NCI-H524 (cell line): ENCODE measurements around the gene TRABD.

ENCODE experiments used
- DNase-seq, 2 experiments: peaks; one replicate each; lab custom pipeline; 2025; lab: John Stamatoyannopoulos, UW

The TRABD gene

DNA sequence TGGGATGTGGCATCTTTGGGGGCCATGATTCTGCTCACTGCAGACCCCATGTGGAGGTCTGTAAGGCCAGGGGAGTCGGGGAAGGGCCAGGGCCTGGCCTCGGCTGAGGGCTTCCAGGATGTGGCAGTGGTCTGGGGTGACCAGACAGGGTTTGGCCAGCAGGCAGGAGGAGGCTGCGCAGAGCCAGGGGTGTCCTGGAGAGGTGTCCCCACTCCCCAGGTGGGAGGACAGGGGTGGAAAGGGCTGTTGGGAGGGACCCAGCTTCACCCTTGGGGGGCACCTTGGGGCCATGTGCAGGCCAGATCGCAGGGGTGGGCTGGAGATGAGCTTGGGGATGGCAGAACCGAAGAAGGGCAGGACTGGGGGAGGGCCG lies 11.7 kb upstream of the TRABD start:
- no peak for DNase-seq

DNA sequence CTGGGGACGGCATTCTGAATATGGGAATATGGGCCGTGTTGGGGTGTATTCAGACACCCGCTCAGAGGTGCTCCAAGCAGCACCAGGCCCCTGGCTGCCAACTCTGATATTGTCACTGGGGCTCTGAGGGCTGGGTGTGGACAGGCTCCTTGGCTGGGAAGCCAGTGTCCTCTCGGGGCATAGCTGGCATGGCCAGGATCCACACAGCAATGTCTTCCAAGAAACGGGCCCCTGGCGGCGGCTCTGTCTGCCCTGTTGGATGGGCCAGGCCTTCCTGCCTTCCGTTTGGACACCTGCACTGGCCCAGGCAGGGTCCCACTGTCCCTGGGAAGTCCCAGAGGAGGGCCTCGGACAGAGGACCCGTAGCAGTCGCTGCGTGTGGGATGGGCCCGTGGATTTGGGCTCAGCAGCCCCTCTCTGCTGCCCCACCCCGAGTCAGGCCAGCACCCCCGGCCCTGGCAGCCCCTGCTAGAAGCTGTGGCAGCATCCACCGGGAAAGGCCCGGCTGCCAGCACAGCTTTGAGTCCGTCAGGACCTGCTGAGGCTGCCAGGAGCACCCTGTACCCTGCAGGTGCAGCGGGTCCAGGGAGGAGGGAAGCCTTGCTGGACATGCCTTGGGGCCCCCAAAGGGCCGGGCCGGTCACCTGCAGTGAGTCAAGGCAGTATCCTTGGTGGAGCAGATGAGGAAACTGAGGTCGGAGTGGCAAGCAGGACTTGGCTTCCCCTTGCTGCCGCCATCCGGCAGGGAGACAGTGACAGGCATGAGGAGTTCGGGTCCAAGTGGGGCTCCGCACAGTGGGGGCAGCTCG lies 11.1 kb upstream of the TRABD start:
- DNase-seq = no peak

DNA sequence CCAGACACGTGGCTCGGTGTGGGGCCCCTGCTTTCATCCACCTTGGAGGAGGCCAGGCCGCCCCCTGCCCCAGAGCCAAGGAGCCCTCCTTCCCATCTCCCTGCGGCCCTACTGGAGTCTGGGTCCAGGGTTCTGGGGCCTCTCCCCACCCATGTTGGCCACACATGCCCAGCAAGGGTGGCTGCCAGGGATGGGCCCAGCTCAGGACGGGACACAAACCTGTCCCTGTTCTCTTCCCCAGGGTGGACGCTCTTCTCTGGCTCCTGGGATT lies 10.6 kb upstream of the TRABD start:
- DNase-seq = no peak

DNA sequence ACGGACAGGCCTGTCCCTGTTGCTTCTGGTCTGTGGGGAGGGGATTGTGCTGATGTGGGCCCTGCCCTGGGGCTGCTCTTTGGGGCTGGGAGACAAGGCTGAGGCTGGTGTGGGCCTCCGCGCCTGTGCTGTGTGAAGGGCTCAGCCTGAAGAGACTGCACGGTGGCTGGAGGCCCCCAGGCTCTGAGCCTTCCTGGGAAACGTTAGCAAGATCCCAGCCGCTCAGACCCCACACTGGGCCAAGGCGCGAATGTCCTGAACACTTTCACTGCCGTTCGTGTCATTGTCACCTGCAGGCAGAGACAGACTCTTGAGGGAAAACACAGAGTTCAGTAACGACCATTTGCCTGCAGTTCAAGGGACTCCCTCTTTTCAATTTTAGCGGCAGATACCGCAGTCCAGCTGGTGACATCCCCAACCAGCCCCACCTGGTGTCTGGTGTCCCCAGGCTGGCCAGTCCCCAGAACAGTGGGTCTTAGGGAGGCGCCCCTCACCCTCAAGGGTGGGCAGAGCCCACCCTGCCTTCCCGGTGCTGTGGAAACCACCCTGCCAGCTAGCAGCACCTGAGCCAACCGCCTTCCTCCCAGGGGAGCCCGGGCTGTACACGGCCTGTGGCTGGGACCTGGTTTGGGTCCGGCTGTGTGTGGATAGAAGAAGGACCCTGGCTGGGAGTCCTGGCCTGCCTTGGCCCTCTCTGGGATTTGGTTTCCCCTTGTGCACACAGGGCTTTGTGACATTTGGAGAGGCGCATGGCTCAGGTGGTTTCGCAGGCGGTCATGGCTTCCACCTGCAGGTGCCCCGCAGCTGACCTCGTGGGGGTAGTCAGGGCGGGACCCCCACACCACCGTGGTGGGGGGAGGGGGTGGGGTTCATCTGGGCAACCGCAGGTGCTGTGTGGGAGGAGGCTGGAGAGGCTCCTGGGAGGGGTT lies 9.5 kb upstream of the TRABD start:
- no peak for DNase-seq

DNA sequence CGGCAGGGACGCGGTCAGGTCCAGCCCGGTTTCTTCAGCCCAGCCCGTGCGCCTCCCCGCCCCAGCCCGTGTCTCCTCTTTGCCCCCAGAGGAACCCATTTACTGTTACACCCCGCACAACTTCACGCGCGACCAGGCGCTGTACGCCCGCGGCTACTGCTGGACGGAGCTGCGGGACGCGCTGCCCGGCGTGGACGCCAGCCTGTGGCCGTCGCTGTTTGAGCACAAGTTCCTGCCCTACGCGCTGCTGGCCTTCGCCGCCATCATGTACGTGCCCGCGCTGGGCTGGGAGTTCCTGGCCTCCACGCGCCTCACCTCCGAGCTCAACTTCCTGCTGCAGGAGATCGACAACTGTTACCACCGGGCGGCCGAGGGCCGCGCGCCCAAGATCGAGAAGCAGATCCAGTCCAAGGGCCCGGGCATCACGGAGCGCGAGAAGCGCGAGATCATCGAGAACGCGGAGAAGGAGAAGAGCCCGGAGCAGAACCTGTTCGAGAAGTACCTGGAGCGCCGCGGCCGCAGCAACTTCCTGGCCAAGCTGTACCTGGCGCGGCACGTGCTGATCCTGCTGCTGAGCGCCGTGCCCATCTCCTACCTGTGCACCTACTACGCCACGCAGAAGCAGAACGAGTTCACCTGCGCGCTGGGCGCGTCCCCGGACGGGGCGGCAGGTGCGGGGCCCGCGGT lies 8.7 kb upstream of the TRABD start:
- DNase-seq = no peak

DNA sequence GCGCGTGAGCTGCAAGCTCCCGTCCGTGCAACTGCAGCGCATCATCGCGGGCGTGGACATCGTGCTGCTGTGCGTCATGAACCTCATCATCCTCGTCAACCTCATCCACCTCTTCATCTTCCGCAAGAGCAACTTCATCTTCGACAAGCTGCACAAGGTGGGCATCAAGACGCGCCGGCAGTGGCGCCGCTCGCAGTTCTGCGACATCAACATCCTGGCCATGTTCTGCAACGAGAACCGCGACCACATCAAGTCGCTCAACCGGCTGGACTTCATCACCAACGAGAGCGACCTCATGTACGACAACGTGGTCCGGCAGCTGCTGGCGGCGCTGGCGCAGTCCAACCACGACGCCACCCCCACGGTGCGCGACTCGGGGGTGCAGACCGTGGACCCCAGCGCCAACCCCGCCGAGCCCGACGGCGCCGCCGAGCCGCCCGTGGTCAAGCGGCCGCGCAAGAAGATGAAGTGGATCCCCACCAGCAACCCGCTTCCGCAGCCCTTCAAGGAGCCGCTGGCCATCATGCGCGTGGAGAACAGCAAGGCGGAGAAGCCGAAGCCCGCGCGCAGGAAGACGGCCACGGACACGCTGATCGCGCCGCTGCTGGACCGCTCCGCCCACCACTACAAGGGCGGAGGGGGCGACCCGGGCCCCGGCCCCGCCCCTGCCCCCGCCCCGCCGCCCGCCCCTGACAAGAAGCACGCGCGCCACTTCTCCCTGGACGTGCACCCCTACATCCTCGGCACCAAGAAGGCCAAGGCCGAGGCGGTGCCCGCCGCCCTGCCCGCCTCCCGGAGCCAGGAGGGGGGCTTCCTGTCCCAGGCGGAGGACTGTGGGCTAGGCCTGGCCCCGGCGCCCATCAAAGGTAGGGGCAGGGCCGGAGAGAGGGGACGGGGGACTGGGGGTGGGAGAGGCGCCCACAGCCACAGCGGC lies 7.9 kb upstream of the TRABD start:
- no peak for DNase-seq

DNA sequence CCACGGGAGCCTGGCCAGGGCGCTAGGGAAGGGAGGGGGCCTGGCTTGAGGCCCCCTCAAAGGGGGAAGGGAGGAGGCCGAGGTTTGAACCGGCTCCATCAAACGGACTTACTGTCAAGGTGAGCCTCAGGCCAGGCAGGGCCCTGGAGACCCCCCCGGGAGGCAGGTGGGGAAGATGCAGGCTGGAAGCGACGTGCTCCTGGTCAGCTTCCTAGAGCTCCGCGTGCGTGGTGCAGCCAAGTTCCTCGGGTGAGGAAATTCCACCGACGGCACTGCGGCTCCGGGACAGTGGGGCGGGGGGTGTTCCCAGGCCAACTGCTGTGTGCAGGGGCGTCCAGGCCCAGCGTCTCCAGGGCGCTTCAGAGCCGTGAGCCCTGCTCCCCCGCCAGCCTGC lies 7.2 kb upstream of the TRABD start:
- no peak for DNase-seq

DNA sequence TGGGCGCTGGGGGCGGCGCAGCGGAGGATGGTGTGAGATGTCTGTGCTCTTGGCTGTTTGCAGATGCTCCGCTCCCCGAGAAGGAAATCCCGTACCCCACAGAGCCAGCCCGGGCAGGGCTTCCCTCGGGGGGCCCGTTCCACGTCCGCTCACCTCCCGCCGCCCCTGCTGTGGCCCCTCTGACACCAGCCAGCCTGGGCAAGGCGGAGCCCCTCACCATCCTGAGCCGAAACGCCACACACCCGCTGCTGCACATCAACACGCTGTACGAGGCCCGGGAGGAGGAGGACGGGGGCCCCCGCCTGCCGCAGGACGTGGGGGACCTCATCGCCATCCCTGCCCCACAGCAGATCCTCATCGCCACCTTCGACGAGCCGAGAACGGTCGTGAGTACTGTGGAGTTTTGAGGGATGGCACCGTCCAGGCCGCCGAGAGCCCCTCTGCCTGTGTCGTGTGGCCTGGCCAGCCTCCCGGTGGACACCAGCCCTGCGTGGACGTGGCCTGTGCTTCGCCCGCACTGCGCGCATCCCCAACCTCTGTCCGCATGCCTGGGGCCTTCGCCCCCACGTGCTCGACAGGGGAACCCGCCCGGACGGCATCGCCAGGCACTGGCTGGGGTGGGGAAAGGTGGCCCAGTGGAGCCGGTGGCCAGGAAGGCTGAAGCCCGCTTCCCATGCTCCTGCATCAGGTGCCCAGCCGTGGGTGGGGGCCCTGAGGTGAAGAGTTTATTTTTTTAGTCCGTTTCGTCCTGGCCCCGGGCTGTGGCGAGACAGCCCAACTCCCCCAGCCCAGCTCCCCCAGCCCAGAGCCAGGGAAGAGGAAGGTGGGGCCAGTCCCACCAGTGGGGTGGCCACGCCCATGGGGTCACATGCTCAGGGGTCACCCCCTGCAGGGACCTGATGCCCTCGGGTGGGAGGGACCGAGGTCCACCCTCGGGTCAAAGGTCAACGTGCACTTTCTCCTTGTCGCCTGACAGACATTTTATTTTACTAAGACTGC lies 6.5 kb upstream of the TRABD start:
- no peak for DNase-seq

DNA sequence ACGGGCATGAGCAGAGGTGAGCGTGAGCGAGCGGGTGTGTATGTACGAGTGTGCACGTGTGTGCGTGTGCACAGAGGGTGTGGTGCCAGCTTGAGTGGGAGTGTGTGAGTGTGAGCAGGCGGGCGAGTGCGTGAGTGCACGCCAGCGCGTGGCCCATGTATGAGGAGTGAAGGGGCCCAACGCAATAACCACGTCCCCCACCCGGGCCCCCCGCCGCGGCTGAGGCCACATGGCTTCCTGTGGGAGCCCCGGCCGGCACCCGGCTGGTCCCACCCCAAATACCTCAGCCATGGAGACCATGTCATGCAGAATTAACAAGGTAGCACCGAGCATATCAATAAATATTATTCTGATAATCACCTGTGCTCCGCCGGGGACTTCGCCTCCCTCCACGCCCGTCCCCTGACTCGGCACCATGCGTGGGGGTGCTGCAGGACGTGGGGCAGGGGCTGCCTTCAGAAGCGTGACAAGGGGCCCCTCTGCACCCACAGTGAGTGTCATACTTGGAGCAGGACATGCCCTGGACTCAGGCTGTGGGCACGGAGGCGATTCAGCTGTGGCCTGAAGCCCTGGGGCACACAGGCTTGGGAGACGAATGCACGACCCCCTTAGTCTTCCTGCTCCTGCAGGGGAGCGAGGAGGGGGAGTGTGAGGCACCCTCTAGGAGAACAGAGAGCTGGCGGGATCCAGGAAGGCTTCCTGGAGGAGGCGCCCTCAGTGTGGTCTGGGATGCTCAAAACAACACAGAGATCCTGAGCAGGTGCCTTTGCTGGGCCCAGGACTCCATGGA lies 5.6 kb upstream of the TRABD start:
- DNase-seq = no peak

DNA sequence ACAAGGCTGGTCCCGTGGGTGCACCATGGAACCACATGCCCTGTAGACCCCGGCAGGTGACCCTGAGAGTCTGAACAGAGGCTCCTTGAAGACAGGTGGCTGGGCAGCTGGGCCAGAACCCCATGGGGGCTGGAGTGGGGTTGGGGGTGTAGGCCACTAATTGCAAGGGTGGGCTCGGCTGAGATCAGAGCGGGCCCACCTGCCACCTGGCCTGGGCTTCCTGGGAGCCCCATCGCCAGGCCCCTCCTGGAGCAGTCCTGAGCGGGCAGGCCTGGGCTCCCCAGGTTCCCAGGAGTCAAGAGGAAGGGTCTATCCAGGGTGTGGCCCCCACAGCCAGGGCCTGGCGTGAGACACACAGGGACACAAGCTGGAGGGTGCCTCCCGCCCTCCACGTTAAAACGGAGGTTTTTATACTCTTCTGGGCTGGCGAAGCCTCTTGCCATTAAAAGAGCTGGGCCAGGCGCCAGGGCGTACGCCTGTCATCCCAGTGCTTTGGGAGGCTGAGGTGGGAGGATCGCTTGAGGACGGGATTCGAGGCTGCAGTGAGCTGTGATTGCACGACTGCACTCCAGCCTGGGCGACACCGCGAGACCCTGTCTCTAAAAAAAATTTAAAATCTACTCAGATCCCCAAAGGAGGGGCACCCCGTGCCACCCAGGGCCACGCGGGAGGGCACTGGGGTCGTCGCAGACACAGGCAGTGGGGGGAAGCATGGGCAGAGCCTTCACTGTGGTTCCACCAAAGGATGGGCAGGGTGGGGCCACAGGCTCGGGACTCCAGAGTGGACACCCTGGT lies 4.8 kb upstream of the TRABD start:
- no peak for DNase-seq

DNA sequence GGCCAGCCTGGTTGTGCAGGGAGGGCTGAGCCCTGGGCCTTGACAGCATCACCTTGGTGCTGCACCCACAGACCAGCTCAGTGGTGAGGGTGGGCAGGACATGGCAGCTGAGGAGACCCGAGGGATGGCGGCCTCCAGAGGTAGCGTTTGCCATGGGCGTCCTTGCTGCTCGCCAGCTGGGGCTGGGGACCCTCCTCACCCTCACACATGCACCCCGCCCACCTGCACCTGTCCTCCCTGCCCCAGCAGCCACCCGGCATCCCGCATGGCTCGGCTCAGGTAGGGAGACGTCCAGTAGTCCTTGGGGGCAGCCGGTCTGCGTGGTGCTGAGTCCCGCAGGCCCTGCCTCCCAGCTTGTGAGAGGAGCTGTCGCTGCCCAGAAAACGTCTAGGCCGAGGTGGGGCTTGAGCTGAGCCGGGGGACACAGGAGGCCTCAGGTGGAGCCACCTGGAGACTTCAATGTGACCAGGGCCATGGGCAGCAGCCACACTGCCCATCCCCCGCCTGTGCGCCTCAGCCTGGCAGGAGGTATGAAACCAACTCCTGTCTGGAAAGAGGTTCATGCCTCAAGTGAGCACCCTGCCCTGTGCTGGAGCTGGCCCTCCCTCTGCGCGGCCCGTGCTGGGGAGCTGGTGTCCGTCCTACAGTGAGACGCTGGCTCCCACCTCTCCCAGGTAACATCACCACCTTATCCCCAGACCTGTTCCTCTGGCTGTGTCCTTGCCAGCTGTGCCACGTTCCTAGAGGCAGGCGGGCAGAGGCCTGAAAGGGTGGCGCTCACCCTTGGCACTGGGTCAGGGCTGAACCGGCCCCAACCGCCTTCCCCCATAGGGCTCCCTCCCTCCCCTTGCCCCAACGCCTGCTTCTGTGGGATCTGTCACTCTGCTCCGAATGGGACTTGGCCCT lies 3.3 kb upstream of the TRABD start:
- no peak for DNase-seq

DNA sequence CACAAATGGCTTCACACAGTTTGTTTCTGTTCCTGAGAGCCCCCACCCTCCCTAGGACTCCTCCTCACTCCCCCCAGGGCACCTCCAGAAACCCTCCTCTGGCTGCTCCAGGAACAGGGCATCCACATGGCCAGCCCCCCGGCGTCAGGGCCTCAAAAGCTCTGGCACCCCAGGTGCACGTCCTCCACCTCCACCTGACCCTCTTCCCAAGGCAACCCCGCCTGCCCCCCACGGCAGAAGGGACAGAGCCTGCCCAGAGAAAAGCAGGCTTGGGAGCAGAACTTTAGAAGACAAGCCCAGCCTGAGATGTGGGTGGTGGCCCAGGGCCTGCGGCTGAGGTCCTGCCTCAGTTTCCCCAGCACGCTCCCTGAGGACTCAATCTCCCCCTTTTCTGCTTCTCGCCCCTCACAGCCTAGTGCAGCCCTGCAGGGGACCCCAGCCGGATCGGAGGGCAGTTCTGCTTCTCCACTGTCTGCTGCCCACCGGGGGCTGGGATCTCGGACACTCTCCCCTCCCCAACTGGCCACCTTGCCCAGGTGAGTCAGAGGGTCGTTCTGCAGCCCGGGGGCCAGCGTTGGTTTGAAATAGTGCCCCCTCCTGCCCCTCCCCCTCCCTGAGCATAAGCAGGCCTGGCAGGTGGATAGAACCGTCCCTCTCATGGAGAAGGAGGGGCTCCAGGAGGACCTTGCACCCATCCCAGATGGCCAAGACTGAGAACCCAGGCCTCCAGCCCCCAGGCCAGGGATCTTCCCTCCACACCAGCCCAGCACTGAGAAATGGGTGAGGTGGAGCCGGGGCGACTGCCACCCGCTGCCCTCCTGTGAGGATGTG lies 2.4 kb upstream of the TRABD start:
- no peak for DNase-seq

DNA sequence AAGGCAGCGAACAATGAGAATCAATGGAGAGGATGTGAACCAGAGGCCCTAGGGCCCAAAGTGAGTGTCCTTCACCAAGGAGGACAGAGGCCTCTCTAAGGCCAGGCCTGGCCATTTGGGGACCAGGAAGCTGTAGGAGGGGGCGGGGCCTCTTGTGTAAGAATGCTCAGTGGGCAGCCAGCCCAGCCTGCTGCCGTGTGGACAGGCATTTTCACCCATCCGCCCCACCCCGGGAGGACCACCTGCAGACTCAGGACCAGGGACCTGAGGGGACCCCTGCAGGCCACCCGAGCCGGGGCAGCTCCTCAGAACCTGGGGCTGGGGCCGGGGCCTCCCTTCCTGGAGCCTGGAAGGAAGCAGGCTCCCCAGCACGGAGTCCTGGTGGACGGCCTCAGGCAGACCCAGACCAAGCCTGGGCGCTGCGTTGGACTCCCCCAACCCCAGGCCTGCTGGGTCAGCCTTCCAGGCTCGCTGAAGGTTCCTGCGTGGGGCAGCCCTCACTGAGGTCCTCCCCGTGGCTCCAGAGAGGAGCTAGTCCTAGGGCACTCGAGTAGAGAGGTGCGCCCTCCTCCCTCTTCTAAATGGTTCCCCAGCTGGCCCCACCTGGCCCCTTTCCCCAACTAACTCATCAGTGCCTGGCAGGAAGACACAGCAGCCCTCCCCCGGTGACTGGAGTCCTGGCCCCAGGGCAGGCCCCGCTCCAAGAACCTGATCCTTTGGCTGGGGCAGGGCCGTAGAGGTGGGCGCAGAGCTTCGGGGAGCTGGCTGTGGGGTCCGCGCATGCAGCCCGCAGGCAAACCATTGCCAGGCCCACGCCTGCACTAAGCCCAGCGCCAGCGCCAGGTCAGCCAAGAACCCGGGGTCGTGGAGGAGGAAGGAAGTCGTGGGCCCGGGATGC lies 1.5 kb upstream of the TRABD start:
- no peak for DNase-seq

DNA sequence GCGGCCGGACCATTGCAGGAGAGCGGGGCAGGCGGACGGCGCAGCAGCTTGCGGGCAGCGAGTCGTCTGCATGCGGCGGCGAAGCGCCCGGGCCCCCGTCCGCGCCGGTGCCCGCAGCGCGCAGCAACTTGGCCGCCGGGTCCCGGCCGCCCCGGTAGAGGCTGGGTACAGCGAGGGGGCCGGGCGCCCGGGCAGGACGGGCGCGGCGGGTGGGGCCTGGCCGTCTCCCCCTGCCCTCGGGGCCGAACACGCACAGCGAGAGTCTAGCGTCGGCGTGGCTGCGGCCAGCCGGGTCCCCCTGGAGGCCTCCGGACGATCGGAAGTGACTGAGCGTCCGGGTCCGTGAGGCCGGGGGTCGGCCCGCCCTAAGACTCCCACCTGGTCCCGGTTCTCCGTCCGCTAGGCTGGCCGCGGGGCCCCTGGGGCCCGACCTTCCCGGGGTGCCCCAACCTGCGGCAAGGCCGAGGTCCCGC lies 775 bp upstream of the TRABD start:
- DNase-seq = no peak

DNA sequence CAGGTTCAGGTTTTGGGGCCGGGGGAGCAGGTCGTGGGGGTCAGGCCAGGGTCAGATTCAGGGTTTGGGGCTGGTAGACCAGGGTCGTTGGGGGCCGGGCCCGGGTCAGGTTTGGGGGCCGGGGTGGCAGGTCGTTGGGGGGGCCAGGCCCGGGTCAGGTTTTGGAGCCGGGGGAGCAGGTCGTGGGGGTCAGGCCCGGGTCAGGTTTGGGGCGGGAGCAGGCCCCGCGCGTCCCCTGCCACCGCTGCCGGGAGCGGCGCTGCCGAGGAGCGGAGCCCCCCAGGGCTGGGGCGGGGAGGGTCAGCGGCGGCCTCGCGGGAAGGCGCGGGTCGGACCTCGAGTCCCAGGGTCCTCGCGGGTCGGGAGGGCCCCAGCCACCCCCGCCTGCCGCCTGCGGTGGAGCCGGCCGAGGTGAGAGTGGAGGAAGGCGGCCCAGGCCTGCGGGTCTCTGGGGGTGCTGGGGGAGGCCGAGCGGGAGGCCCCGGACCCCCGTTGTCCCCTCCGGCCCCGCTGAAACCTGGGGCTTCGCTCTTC lies 535 bp downstream of the TRABD start:
- DNase-seq = no peak
